ENCODE results near the gene EML4. TPM values are rescaled to one million over a fixed set of nuclear protein-coding genes. Genes with fewer than 3 reads are reported as not detected.

The EML4 gene, protein sequence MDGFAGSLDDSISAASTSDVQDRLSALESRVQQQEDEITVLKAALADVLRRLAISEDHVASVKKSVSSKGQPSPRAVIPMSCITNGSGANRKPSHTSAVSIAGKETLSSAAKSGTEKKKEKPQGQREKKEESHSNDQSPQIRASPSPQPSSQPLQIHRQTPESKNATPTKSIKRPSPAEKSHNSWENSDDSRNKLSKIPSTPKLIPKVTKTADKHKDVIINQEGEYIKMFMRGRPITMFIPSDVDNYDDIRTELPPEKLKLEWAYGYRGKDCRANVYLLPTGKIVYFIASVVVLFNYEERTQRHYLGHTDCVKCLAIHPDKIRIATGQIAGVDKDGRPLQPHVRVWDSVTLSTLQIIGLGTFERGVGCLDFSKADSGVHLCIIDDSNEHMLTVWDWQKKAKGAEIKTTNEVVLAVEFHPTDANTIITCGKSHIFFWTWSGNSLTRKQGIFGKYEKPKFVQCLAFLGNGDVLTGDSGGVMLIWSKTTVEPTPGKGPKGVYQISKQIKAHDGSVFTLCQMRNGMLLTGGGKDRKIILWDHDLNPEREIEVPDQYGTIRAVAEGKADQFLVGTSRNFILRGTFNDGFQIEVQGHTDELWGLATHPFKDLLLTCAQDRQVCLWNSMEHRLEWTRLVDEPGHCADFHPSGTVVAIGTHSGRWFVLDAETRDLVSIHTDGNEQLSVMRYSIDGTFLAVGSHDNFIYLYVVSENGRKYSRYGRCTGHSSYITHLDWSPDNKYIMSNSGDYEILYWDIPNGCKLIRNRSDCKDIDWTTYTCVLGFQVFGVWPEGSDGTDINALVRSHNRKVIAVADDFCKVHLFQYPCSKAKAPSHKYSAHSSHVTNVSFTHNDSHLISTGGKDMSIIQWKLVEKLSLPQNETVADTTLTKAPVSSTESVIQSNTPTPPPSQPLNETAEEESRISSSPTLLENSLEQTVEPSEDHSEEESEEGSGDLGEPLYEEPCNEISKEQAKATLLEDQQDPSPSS
- total RNA-seq (10 to 100 TPM; 20.3 to 46.5 (median 31.9) TPM), polyA plus RNA-seq (10 to 100 TPM; 11.6 to 26.2 TPM)
- long read RNA-seq, donor 1, full-length matches to known transcripts: 2 of 24 reads
- long read RNA-seq, donor 1, partial matches to known transcripts: 17 of 24 reads
- long read RNA-seq, donor 1, other reads (novel, unspliced or antisense): 5 of 24 reads
- long read RNA-seq, donor 2, full-length matches to known transcripts: 8 of 8 reads
- long read RNA-seq, donor 2, partial matches to known transcripts: 0 of 8 reads
- long read RNA-seq, donor 2, other reads (novel, unspliced or antisense): 0 of 8 reads
- long read RNA-seq, donor 3, full-length matches to known transcripts: 26 of 35 reads
- long read RNA-seq, donor 3, partial matches to known transcripts: 5 of 35 reads
- long read RNA-seq, donor 3, other reads (novel, unspliced or antisense): 4 of 35 reads

GRCh38 chr2:42169100-42169873 is at the start of gene EML4:
TSS of gene EML4 (plus strand) at chr2:42169353. CDS start at chr2:42169612, 259 bp downstream.
- WGBS, 3 donors: 0 to 3% (median 1%) methylated on average over 34 to 88 of the region's 88 CpGs
- H3K27ac ChIP-seq: peak within 1 kb of the TSS; percentile 81 to 84
- intact Hi-C loops (cut with DNase I): no loop called here

DNA sequence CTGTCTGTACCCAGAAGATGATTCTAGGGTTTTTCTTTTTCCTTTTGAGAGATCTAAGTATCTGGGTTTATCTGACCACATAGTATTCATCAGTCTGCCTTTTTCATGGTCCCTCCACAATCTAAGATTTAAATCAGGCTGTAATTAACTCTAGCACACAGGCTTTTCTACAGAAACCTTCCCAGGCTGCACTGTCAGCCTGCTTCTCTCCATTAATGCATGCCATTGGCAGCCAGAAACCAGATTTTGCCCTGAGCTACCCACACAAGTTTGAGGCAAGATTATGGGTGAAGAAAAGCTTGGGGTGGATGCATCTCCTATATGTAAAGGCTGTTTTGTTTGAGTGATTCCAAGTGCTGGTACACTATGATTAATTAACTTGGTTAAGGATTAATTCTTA is 45.7 kb upstream of the EML4 start:
- Histone ChIP-seq H3K27ac (no peak overlapping the region), H3K4me3 (no peak overlapping the region), H3K4me1 (ENCODE audit: insufficient read depth) (no peaks in the 10 kb centered on the region), H3K27me3 (no peaks in the 10 kb centered on the region), H3K36me3 (no peaks in the 10 kb centered on the region), H3K9me3 (no peaks in the 10 kb centered on the region)
- intact Hi-C loops (cut with DNase I): no loop called here
- no peak for DNase-seq
- TF ChIP-seq POLR2A (IDR thresholded peaks at IDR 0.05) (no peak), EP300 (IDR thresholded peaks at IDR 0.05) (no peak), CTCF (IDR thresholded peaks at IDR 0.05) (no peak)

More at GRCh38 chr2:42169100-42169873, at the start of gene EML4:
- peak; percentile 4 for TF ChIP-seq EP300 (IDR thresholded peaks at IDR 0.05)
- TF ChIP-seq CTCF (IDR thresholded peaks at IDR 0.05): peak in 1 of 3 donors; percentile 12
- peak; percentile 81 for TF ChIP-seq POLR2A (IDR thresholded peaks at IDR 0.05)
- Histone ChIP-seq H3K4me1 (ENCODE audit: insufficient read depth) (peaks cover 5% of the 10 kb centered on the region), H3K9me3 (no peaks in the 10 kb centered on the region), H3K4me3 (peak within 1 kb of the TSS; percentile 80), H3K36me3 (no peaks in the 10 kb centered on the region), H3K27me3 (no peaks in the 10 kb centered on the region)
- DNase-seq: peak; percentile 91 to 97 (median 95)

DNA sequence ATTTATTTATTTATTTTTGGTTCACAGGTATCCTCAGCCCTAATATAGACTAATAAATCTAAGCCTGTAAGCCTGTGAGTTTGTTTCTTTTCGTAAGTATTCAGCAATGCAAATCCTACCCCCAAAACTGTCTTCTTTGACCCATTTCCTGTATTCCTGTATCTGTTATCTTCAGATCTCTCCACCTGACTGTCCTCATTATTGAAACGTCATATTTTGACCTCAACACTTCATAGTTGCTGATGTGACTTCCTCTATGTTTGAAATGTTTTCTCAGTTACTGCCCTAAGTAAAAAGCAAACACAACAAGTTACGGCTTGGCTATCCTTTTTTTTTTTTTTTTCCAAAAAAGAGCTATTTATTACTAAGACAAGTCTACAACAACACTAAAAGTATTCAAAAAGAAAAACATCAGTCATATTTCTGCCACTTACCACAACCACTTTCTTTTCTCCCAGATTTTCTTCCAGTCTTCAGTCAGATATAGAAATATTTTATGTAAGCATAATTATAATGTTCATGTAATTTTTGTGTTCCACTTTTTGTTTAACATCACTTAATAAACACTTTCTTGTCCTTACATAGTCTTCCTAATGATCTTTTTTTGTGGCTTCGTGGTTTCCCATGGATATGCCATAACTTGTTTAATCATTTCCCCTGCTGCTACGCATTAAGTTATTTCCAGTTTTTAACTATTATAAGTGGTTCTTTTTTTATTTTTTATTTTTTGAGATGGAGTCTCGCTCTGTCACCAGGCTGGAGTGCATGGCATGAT is 45.0 kb upstream of the EML4 start:
- Histone ChIP-seq H3K4me3 (no peak overlapping the region), H3K27me3 (no peaks in the 10 kb centered on the region), H3K36me3 (no peaks in the 10 kb centered on the region), H3K27ac (no peak overlapping the region), H3K4me1 (ENCODE audit: insufficient read depth) (no peaks in the 10 kb centered on the region), H3K9me3 (no peaks in the 10 kb centered on the region)
- intact Hi-C loops (cut with DNase I): no loop called here
- DNase-seq: no peak
- TF ChIP-seq CTCF (IDR thresholded peaks at IDR 0.05): no peak
- 73 to 79% (median 76%) methylated on average over 6 of the region's 6 CpGs for WGBS, 3 donors

Data from ovary (tissue), 10 donors.